Mesenchymal stem cell (in vitro differentiated cells and primary cell): ENCODE data around the gene ANTXRL.
"Not testable (repeated sequence)": the region's sequence is repeated elsewhere in the genome, so short reads cannot be mapped to it uniquely, and the experiment has no call there.

ENCODE experiments used
- DNase-seq: peaks from one replicate; pipeline ENCODE4 v3.0.0-alpha.2; 2013
- H2AFZ ChIP-seq: one replicate; pipeline ENCODE4 v1.6.1; 2013; ENCODE audit warnings: low read depth, mild to moderate bottlenecking, control low read depth, inconsistent platforms, low read length, moderate library complexity
- H2AK5ac ChIP-seq: 2 replicates; pipeline ENCODE4 v1.6.1; 2013; ENCODE audit warnings: low read length, moderate library complexity, mild to moderate bottlenecking, inconsistent platforms; ENCODE audit not compliant: severe bottlenecking
- H2BK120ac ChIP-seq: one replicate; pipeline ENCODE4 v1.6.1; 2013; ENCODE audit warnings: low read depth, mild to moderate bottlenecking, inconsistent platforms, low read length, moderate library complexity
- H2BK12ac ChIP-seq, 2 experiments: one replicate each; pipeline ENCODE4 v1.6.1; 2013; ENCODE audit warnings: inconsistent platforms in 2 of 2, low read length in 2 of 2, mild to moderate bottlenecking in 2 of 2, moderate library complexity in 2 of 2, control low read depth in 1 of 2
- H2BK15ac ChIP-seq: one replicate; pipeline ENCODE4 v1.6.1; 2013; ENCODE audit warnings: mild to moderate bottlenecking, low read depth, inconsistent platforms; ENCODE audit not compliant: poor library complexity, severe bottlenecking
- H2BK5ac ChIP-seq: 2 replicates; pipeline ENCODE4 v1.6.1; 2013; ENCODE audit warnings: low read depth, mild to moderate bottlenecking, low read length, control low read depth, inconsistent platforms; ENCODE audit not compliant: poor library complexity, severe bottlenecking
- H3K14ac ChIP-seq, 2 experiments: one replicate each; pipeline ENCODE4 v1.6.1; 2013; ENCODE audit warnings: inconsistent platforms in 2 of 2, low read length in 2 of 2, control low read depth in 1 of 2, mild to moderate bottlenecking in 1 of 2, moderate library complexity in 1 of 2
- H3K18ac ChIP-seq, 2 experiments: one replicate each; pipeline ENCODE4 v1.6.1; 2013; ENCODE audit warnings: inconsistent platforms in 2 of 2, low read length in 2 of 2, control low read depth in 1 of 2, low read depth in 1 of 2, mild to moderate bottlenecking in 1 of 2
- H3K23ac ChIP-seq, 2 experiments: one replicate each; pipeline ENCODE4 v1.6.1; 2013; ENCODE audit warnings: inconsistent platforms in 2 of 2, low read length in 2 of 2, mild to moderate bottlenecking in 2 of 2, moderate library complexity in 2 of 2, control low read depth in 1 of 2
- H3K27ac ChIP-seq: 2 replicates; pipeline ENCODE4 v1.5.1; 2013; ENCODE audit warnings: mild to moderate bottlenecking, moderate library complexity, low read length, control low read depth, inconsistent platforms; ENCODE audit not compliant: poor library complexity, severe bottlenecking
- H3K27me3 ChIP-seq, 2 experiments: 2 replicates each; pipeline versions ENCODE4 v1.6.1 to v1.7.0; 2013; ENCODE audit warnings: low read length in 2 of 2, mild to moderate bottlenecking in 2 of 2, moderate library complexity in 2 of 2, control low read depth in 1 of 2, inconsistent platforms in 1 of 2; ENCODE audit not compliant: control insufficient read depth in 1 of 2, insufficient read depth in 1 of 2
- H3K36me3 ChIP-seq, 2 experiments: 2 replicates each; pipeline versions ENCODE4 v1.6.1 to v1.7.0; 2013; ENCODE audit warnings: low read length in 2 of 2, control low read depth in 1 of 2, inconsistent platforms in 1 of 2, low read depth in 1 of 2, mild to moderate bottlenecking in 1 of 2; ENCODE audit not compliant: insufficient read depth in 2 of 2, control insufficient read depth in 1 of 2
- H3K4ac ChIP-seq, 2 experiments: one replicate each; pipeline ENCODE4 v1.6.1; 2013; ENCODE audit warnings: inconsistent platforms in 2 of 2, low read length in 2 of 2, mild to moderate bottlenecking in 2 of 2, moderate library complexity in 2 of 2, control low read depth in 1 of 2, low read depth in 1 of 2
- H3K4me1 ChIP-seq: 2 replicates; pipeline ENCODE4 v1.6.1; 2013; ENCODE audit warnings: low read depth, low read length, control low read depth; ENCODE audit not compliant: control insufficient read depth, insufficient read depth
- H3K4me2 ChIP-seq: 2 replicates; pipeline ENCODE4 v1.6.1; 2013; ENCODE audit warnings: low read length, mild to moderate bottlenecking, inconsistent platforms; ENCODE audit not compliant: poor library complexity, severe bottlenecking
- H3K4me3 ChIP-seq, 2 experiments: 2 replicates each; pipeline versions ENCODE4 v1.5.1 to v1.7.0; 2013; ENCODE audit warnings: low read length in 2 of 2, mild to moderate bottlenecking in 2 of 2, control low read depth in 1 of 2, low read depth in 1 of 2; ENCODE audit not compliant: insufficient read depth in 1 of 2
- H3K79me1 ChIP-seq: replicated peaks from 2 replicates; pipeline ENCODE4 v1.6.1; 2013; ENCODE audit warnings: mild to moderate bottlenecking, control low read depth, low read length, inconsistent platforms; ENCODE audit not compliant: poor library complexity, severe bottlenecking
- H3K9ac ChIP-seq: 2 replicates; pipeline ENCODE4 v1.7.0; 2013; ENCODE audit warnings: mild to moderate bottlenecking, low read length, moderate library complexity
- H3K9me3 ChIP-seq: 2 replicates; pipeline ENCODE4 v1.7.0; 2013; ENCODE audit warnings: mild to moderate bottlenecking, low read length; ENCODE audit not compliant: control insufficient read depth
- H4K8ac ChIP-seq: one replicate; pipeline ENCODE4 v1.6.1; 2013; ENCODE audit warnings: inconsistent platforms, mild to moderate bottlenecking, low read length, moderate library complexity
- H4K91ac ChIP-seq: one replicate; pipeline ENCODE4 v1.6.1; 2013; ENCODE audit warnings: mild to moderate bottlenecking, low read length, inconsistent platforms
- WGBS: methylation state at CpG from one replicate; pipeline ENCODE4 v1.1.7; 2013; ENCODE audit warnings: mixed read lengths; 5-methylcytosine and 5-hydroxymethylcytosine counted together

The ANTXRL gene

GRCh38 chr10:46264737-46265368 is 21.9 kb upstream of the ANTXRL start:
- Histone ChIP-seq H3K18ac (no peak overlapping the region), H3K9ac (no peak overlapping the region), H4K8ac (no peak overlapping the region), H3K23ac (no peak overlapping the region), H3K36me3 (no peaks in the 10 kb centered on the region), H2BK15ac (no peak overlapping the region), H3K4me1 (no peaks in the 10 kb centered on the region), H3K4me2 (no peak overlapping the region), H2AK5ac (no peak overlapping the region), H2BK12ac (no peak overlapping the region), H3K27ac (no peak overlapping the region), H3K27me3 (peaks cover 0 to 6% of the 10 kb centered on the region in 2 experiments), H3K79me1 (no peaks in the 10 kb centered on the region), H4K91ac (no peak overlapping the region), H3K9me3 (no peaks in the 10 kb centered on the region), H2BK120ac (no peak overlapping the region), H2BK5ac (no peak overlapping the region), H2AFZ (no peak overlapping the region), H3K14ac (peak overlapping the region in 1 of 2 experiments; percentile 20), H3K4ac (no peak overlapping the region), H3K4me3 (no peak overlapping the region)
- no peak for DNase-seq
- 94% methylated on average over 7 of the region's 8 CpGs for WGBS

GRCh38 chr10:46265566-46266305 is 21.1 kb upstream of the ANTXRL start:
- not testable (repeated sequence) for H3K9ac ChIP-seq, H3K4ac ChIP-seq, H2BK120ac ChIP-seq, H3K18ac ChIP-seq, H2BK15ac ChIP-seq, H3K27ac ChIP-seq, H2AFZ ChIP-seq, H4K8ac ChIP-seq, H2AK5ac ChIP-seq, H3K23ac ChIP-seq, H3K4me2 ChIP-seq, H4K91ac ChIP-seq, H3K4me3 ChIP-seq, H3K4me1 ChIP-seq, H3K27me3 ChIP-seq, DNase-seq, H3K9me3 ChIP-seq, H3K79me1 ChIP-seq, H2BK12ac ChIP-seq, H3K36me3 ChIP-seq, H2BK5ac ChIP-seq
- H3K14ac ChIP-seq = peak overlapping the region in 1 of 2 experiments; percentile 15
- 88% methylated on average over 6 of the region's 6 CpGs for WGBS

- H3K4me3 ChIP-seq = no peak overlapping the region
- H2AFZ ChIP-seq = no peak overlapping the region
- H3K4me1 ChIP-seq = no peaks in the 10 kb centered on the region
- no peak overlapping the region for H3K9ac ChIP-seq
- H3K9me3 ChIP-seq = no peaks in the 10 kb centered on the region
- no peak for DNase-seq
- H3K79me1 ChIP-seq = no peaks in the 10 kb centered on the region
- no peaks in the 10 kb centered on the region for H3K36me3 ChIP-seq
- 86% methylated on average over 20 of the region's 21 CpGs for WGBS
- H2BK12ac ChIP-seq = no peak overlapping the region
- H2BK120ac ChIP-seq = no peak overlapping the region
- no peak overlapping the region for H3K18ac ChIP-seq
- H3K4me2 ChIP-seq = no peak overlapping the region
- H4K8ac ChIP-seq = no peak overlapping the region
- H3K23ac ChIP-seq = no peak overlapping the region
- no peak overlapping the region for H2AK5ac ChIP-seq
- peak overlapping the region in 1 of 2 experiments; percentile 15 for H3K14ac ChIP-seq
- H4K91ac ChIP-seq = no peak overlapping the region
- H3K27me3 ChIP-seq = peaks cover 0 to 6% of the 10 kb centered on the region in 2 experiments
- H2BK5ac ChIP-seq = no peak overlapping the region
- H3K27ac ChIP-seq = no peak overlapping the region
- H2BK15ac ChIP-seq = no peak overlapping the region
- no peak overlapping the region for H3K4ac ChIP-seq
Measured at GRCh38 chr10:46266306-46266985, 20.4 kb upstream of the ANTXRL start.
